Liver (tissue), 3 donors: ENCODE results near the gene RERE.

Source experiments
- CTCF ChIP-seq: fragments of 150-350 bp; IDR thresholded peaks from 2 replicates; pipeline ENCODE4 v1.5.1; 2017; ENCODE audit warnings: improper control_type of control experiment, low read depth, low read length; ENCODE audit not compliant: missing input control
- TAF1 ChIP-seq: conservative IDR thresholded peaks from 2 replicates; pipeline ENCODE4 v1.6.1; 2016; ENCODE audit warnings: antibody characterized with exemption, mild to moderate bottlenecking
- donor health status: healthy.
- donor health status: healthy.

- TF ChIP-seq CTCF (no peak), TAF1 (no peak)
Measured at GRCh38 chr1:8841395-8841794, 24.0 kb upstream of the RERE start.
